Liver (tissue), 9 donors: ENCODE measurements around the gene UBE2F. TPM values are rescaled to one million over a fixed set of nuclear protein-coding genes. Genes with fewer than 3 reads are reported as not detected.

ENCODE experiments used
- DNase-seq: peaks from one replicate; pipeline ENCODE4 v3.0.0-alpha.2; 2017; ENCODE audit warnings: low spot score
- H3K27ac ChIP-seq, 2 donors: one replicate each; pipeline ENCODE4 v1.7.0; 2013; ENCODE audit warnings: inconsistent platforms in 2 of 2, low read length in 2 of 2, control low read depth in 1 of 2, low read depth in 1 of 2, mild to moderate bottlenecking in 1 of 2
- H3K27me3 ChIP-seq, 4 donors: one replicate each; pipeline versions ENCODE4 v1.6.1 to v1.7.0; 2013; ENCODE audit warnings: low read length in 3 of 4, inconsistent platforms in 1 of 4, mild to moderate bottlenecking in 1 of 4, moderate library complexity in 1 of 4; ENCODE audit not compliant: control insufficient read depth in 4 of 4, insufficient read depth in 4 of 4
- H3K36me3 ChIP-seq, 4 donors: one replicate each; pipeline versions ENCODE4 v1.6.1 to v1.7.0; 2013; ENCODE audit warnings: low read length in 3 of 4, mild to moderate bottlenecking in 3 of 4, low read depth in 1 of 4, moderate library complexity in 1 of 4; ENCODE audit not compliant: control insufficient read depth in 4 of 4, insufficient read depth in 3 of 4
- H3K4me1 ChIP-seq, 4 donors: one replicate each; pipeline versions ENCODE4 v1.6.1 to v1.7.0; 2013; ENCODE audit warnings: low read length in 3 of 4, mild to moderate bottlenecking in 3 of 4, moderate library complexity in 1 of 4; ENCODE audit not compliant: control insufficient read depth in 4 of 4, insufficient read depth in 4 of 4
- H3K4me3 ChIP-seq, 3 donors: one replicate each; pipeline versions ENCODE4 v1.6.1 to v1.7.0; 2013; ENCODE audit warnings: low read length in 3 of 3, control low read depth in 1 of 3, low read depth in 1 of 3, mild to moderate bottlenecking in 1 of 3
- H3K9ac ChIP-seq, 2 donors: one replicate each; pipeline ENCODE4 v1.7.0; 2013; ENCODE audit warnings: low read length in 2 of 2, mild to moderate bottlenecking in 2 of 2, moderate library complexity in 2 of 2, control low read depth in 1 of 2, low read depth in 1 of 2
- H3K9me3 ChIP-seq, 4 donors: one replicate each; pipeline versions ENCODE4 v1.6.1 to v1.7.0; 2013; ENCODE audit warnings: low read length in 3 of 4; ENCODE audit not compliant: control insufficient read depth in 4 of 4
- EGR1 ChIP-seq, 2 donors: IDR thresholded peaks; 2 replicates each; pipeline ENCODE4 v1.6.1; 2016 to 2018; ENCODE audit warnings: antibody characterized with exemption in 2 of 2, low read depth in 2 of 2
- FOXA2 ChIP-seq: IDR thresholded peaks from 2 replicates; pipeline ENCODE4 v1.6.1; 2016; ENCODE audit warnings: antibody characterized with exemption
- GABPA ChIP-seq, 2 donors: IDR thresholded peaks in 1 of 2; conservative IDR thresholded peaks in 1 of 2; 2 replicates each; pipeline ENCODE4 v1.6.1; 2016; ENCODE audit warnings: antibody characterized with exemption in 2 of 2, mild to moderate bottlenecking in 1 of 2, moderate library complexity in 1 of 2
- HNF4A ChIP-seq, 2 donors: conservative IDR thresholded peaks; 2 replicates each; pipeline ENCODE4 v1.6.1; 2016; ENCODE audit warnings: antibody characterized with exemption in 2 of 2, mild to moderate bottlenecking in 2 of 2
- HNF4G ChIP-seq: IDR thresholded peaks from 2 replicates; pipeline ENCODE4 v1.6.1; 2016; ENCODE audit warnings: antibody characterized with exemption
- JUND ChIP-seq, 2 donors: IDR thresholded peaks; 2 replicates each; pipeline ENCODE4 v1.6.1; 2016; ENCODE audit warnings: antibody characterized with exemption in 2 of 2
- NR2F2 ChIP-seq: IDR thresholded peaks from 2 replicates; pipeline ENCODE4 v1.6.1; 2016; ENCODE audit warnings: antibody characterized with exemption
- RAD21 ChIP-seq, 2 donors: IDR thresholded peaks; 2 replicates each; pipeline ENCODE4 v1.6.1; 2016; ENCODE audit warnings: antibody characterized with exemption in 2 of 2, mild to moderate bottlenecking in 2 of 2
- RXRA ChIP-seq, 2 donors: IDR thresholded peaks; 2 replicates each; pipeline ENCODE4 v1.6.1; 2017 to 2018; ENCODE audit warnings: antibody characterized with exemption in 2 of 2, mild to moderate bottlenecking in 1 of 2
- SP1 ChIP-seq: IDR thresholded peaks from 2 replicates; pipeline ENCODE4 v1.6.1; 2018; ENCODE audit warnings: antibody characterized with exemption, mild to moderate bottlenecking
- TAF1 ChIP-seq: conservative IDR thresholded peaks from 2 replicates; pipeline ENCODE4 v1.6.1; 2016; ENCODE audit warnings: antibody characterized with exemption, mild to moderate bottlenecking
- YY1 ChIP-seq: IDR thresholded peaks from 2 replicates; pipeline ENCODE4 v1.6.1; 2016; ENCODE audit warnings: antibody characterized with exemption, mild to moderate bottlenecking
- WGBS: extraction: QIAGEN DNeasy Blood & Tissue Kit; methylation state at CpG from one replicate; pipeline ENCODE4 v1.1.7; 2013; 5-methylcytosine and 5-hydroxymethylcytosine counted together
- polyA plus RNA-seq, 2 donors: library from polyadenylated mRNA; stranded (reverse) in 1 of 2; unstranded in 1 of 2; fragments of 200-250 nt in 1 of 2; fragments of >200 nt in 1 of 2; fragmentation: Nextera tagmentation in 1 of 2; extraction: Ambion mirVana in 1 of 2; gene quantifications; one replicate each; pipeline versions ENCODE4 v1.2.1 to v1.2.3, GENCODE V29; 2013 to 2015
- total RNA-seq, 2 donors: library from RNA; depleted of rRNA; stranded (reverse); fragments of >200 nt; gene quantifications; one replicate each; pipeline ENCODE4 v1.2.3, GENCODE V29; 2014
- TF ChIP-seq, protein P1 (sequence below): IDR thresholded peaks from 2 replicates; pipeline ENCODE4 v1.6.1; 2016; ENCODE audit warnings: antibody characterized with exemption
- TF ChIP-seq, protein P2 (sequence below): IDR thresholded peaks from 2 replicates; pipeline ENCODE4 v1.6.1; 2016; ENCODE audit warnings: antibody characterized with exemption
- TF ChIP-seq, protein P3 (sequence below): IDR thresholded peaks from 2 replicates; pipeline ENCODE4 v1.6.1; 2016; ENCODE audit warnings: antibody characterized with exemption
- TF ChIP-seq, protein P4 (sequence below): fragments of 150-350 bp; IDR thresholded peaks from 2 replicates; pipeline ENCODE4 v1.5.1; 2017; ENCODE audit warnings: improper control_type of control experiment, low read depth, low read length; ENCODE audit not compliant: missing input control
- TF ChIP-seq, protein P5 (sequence below): IDR thresholded peaks from 2 replicates; pipeline ENCODE4 v1.6.1; 2016; ENCODE audit warnings: antibody characterized with exemption, mild to moderate bottlenecking
- donor health status: healthy.
- donor health status: healthy.
- donor health status: healthy.
- donor health status: healthy.
- donor health status: healthy.

UBE2F gene
- total and polyA plus RNA-seq, 4 donors: 30.5 to 55.3 (median 32.1) TPM

DNA sequence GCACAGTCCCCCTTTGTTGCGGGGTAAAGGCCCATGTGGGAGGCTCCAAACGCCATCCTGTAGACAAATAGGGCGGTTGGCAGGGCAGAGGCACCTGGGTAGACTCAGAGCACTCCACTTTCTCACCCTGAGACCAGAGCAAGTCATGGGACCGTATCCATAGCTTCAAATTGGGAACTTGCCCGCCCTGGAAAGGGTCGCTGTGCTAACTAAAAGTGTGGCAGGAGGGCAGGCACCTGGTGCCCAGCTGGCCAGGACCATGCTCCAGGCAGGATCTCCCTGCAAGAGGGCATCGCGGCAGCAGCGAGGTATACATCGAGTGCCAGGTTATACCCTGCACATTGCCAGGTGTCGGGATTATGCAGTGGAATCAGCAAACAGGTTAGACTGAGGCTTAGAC lies 73.2 kb downstream of the UBE2F start:
- TF ChIP-seq HNF4G: no peak
- TF ChIP-seq RAD21 (IDR thresholded peaks at IDR 0.05): no peak
- TF ChIP-seq, protein P1, sequence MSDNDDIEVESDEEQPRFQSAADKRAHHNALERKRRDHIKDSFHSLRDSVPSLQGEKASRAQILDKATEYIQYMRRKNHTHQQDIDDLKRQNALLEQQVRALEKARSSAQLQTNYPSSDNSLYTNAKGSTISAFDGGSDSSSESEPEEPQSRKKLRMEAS: no peak
- no peak for TF ChIP-seq FOXA2
- TF ChIP-seq, protein P2, sequence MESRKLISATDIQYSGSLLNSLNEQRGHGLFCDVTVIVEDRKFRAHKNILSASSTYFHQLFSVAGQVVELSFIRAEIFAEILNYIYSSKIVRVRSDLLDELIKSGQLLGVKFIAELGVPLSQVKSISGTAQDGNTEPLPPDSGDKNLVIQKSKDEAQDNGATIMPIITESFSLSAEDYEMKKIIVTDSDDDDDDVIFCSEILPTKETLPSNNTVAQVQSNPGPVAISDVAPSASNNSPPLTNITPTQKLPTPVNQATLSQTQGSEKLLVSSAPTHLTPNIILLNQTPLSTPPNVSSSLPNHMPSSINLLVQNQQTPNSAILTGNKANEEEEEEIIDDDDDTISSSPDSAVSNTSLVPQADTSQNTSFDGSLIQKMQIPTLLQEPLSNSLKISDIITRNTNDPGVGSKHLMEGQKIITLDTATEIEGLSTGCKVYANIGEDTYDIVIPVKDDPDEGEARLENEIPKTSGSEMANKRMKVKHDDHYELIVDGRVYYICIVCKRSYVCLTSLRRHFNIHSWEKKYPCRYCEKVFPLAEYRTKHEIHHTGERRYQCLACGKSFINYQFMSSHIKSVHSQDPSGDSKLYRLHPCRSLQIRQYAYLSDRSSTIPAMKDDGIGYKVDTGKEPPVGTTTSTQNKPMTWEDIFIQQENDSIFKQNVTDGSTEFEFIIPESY: no peak
- no peak for TF ChIP-seq SP1
- no peak for TF ChIP-seq YY1
- TF ChIP-seq, protein P3, sequence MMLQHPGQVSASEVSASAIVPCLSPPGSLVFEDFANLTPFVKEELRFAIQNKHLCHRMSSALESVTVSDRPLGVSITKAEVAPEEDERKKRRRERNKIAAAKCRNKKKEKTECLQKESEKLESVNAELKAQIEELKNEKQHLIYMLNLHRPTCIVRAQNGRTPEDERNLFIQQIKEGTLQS: no peak
- no peak for TF ChIP-seq EGR1 (IDR thresholded peaks at IDR 0.05; ENCODE audit: low read depth in 2 of 2)
- TF ChIP-seq NR2F2: no peak
- TF ChIP-seq TAF1: no peak
- no peak for TF ChIP-seq GABPA (IDR thresholded peaks at IDR 0.05 in 1 of 2, conservative IDR thresholded peaks at IDR 0.05 in 1 of 2)
- TF ChIP-seq HNF4A (conservative IDR thresholded peaks at IDR 0.05): no peak
- TF ChIP-seq JUND (IDR thresholded peaks at IDR 0.05): no peak
- TF ChIP-seq, protein P4, sequence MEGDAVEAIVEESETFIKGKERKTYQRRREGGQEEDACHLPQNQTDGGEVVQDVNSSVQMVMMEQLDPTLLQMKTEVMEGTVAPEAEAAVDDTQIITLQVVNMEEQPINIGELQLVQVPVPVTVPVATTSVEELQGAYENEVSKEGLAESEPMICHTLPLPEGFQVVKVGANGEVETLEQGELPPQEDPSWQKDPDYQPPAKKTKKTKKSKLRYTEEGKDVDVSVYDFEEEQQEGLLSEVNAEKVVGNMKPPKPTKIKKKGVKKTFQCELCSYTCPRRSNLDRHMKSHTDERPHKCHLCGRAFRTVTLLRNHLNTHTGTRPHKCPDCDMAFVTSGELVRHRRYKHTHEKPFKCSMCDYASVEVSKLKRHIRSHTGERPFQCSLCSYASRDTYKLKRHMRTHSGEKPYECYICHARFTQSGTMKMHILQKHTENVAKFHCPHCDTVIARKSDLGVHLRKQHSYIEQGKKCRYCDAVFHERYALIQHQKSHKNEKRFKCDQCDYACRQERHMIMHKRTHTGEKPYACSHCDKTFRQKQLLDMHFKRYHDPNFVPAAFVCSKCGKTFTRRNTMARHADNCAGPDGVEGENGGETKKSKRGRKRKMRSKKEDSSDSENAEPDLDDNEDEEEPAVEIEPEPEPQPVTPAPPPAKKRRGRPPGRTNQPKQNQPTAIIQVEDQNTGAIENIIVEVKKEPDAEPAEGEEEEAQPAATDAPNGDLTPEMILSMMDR: no peak
- no peaks in the 10 kb centered on the region for H3K9me3 ChIP-seq
- H3K27ac ChIP-seq: no peak overlapping the region
- no peak overlapping the region for H3K4me3 ChIP-seq
- H3K27me3 ChIP-seq: no peaks in the 10 kb centered on the region
- no peaks in the 10 kb centered on the region for H3K4me1 ChIP-seq
- peaks cover 8 to 42% (median 22%) of the 10 kb centered on the region in 4 donors for H3K36me3 ChIP-seq
- WGBS: 97% methylated on average over 11 of the region's 11 CpGs
- no peak for DNase-seq
- no peak overlapping the region for H3K9ac ChIP-seq

DNA sequence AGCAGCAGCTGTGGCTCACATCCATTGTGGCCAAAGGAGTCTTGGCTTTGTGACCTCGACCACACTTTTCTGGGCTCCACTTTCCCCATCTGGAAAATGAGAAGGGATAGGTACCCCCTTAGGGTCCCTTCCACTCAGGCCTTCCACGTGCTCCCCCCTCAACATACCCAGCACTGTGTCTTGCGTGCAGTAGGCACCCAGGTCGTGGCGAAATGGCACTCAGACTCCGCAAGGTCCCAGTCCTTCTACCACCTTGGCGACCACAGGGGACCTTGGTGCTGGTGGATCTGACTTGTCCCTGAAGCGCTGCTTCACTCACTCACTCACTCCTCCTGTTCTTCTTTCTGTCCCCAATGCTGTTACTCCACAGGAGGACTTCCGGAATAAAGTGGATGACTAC lies 74.1 kb downstream of the UBE2F start:
- H3K4me3 ChIP-seq: no peak overlapping the region
- no peak overlapping the region for H3K27ac ChIP-seq
- peaks cover 11 to 42% (median 20%) of the 10 kb centered on the region in 4 donors for H3K36me3 ChIP-seq
- no peaks in the 10 kb centered on the region for H3K4me1 ChIP-seq
- no peaks in the 10 kb centered on the region for H3K9me3 ChIP-seq
- 92% methylated on average over 9 of the region's 9 CpGs for WGBS
- no peaks in the 10 kb centered on the region for H3K27me3 ChIP-seq
- DNase-seq: no peak
- H3K9ac ChIP-seq: no peak overlapping the region
- TF ChIP-seq HNF4A (conservative IDR thresholded peaks at IDR 0.05): no peak
- TF ChIP-seq, protein P2: no peak
- no peak for TF ChIP-seq NR2F2
- no peak for TF ChIP-seq JUND (IDR thresholded peaks at IDR 0.05)
- TF ChIP-seq, protein P5, sequence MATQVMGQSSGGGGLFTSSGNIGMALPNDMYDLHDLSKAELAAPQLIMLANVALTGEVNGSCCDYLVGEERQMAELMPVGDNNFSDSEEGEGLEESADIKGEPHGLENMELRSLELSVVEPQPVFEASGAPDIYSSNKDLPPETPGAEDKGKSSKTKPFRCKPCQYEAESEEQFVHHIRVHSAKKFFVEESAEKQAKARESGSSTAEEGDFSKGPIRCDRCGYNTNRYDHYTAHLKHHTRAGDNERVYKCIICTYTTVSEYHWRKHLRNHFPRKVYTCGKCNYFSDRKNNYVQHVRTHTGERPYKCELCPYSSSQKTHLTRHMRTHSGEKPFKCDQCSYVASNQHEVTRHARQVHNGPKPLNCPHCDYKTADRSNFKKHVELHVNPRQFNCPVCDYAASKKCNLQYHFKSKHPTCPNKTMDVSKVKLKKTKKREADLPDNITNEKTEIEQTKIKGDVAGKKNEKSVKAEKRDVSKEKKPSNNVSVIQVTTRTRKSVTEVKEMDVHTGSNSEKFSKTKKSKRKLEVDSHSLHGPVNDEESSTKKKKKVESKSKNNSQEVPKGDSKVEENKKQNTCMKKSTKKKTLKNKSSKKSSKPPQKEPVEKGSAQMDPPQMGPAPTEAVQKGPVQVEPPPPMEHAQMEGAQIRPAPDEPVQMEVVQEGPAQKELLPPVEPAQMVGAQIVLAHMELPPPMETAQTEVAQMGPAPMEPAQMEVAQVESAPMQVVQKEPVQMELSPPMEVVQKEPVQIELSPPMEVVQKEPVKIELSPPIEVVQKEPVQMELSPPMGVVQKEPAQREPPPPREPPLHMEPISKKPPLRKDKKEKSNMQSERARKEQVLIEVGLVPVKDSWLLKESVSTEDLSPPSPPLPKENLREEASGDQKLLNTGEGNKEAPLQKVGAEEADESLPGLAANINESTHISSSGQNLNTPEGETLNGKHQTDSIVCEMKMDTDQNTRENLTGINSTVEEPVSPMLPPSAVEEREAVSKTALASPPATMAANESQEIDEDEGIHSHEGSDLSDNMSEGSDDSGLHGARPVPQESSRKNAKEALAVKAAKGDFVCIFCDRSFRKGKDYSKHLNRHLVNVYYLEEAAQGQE: no peak
- no peak for TF ChIP-seq SP1
- no peak for TF ChIP-seq GABPA (IDR thresholded peaks at IDR 0.05 in 1 of 2, conservative IDR thresholded peaks at IDR 0.05 in 1 of 2)
- TF ChIP-seq, protein P1: no peak
- no peak for TF ChIP-seq RAD21 (IDR thresholded peaks at IDR 0.05)
- TF ChIP-seq HNF4G: no peak
- no peak for TF ChIP-seq TAF1
- TF ChIP-seq RXRA (IDR thresholded peaks at IDR 0.05): no peak
